Sigmoid colon (tissue), 7 donors: ENCODE data around the gene GPC3. TPM values are rescaled to one million over a fixed set of nuclear protein-coding genes. Genes with fewer than 3 reads are reported as not detected.

Source experiments
- DNase-seq: peaks from one replicate; pipeline ENCODE4 v3.0.0-alpha.2; 2019
- H3K27ac ChIP-seq, 4 donors: fragments of 200-600 bp; sonication (generic); one replicate each; pipeline ENCODE4 v1.5.1; 2016 to 2019; ENCODE audit warnings: mild to moderate bottlenecking in 1 of 4
- H3K27me3 ChIP-seq, 3 donors: fragments of 200-600 bp; sonication (generic); one replicate each; pipeline ENCODE4 v1.5.1; 2019; ENCODE audit warnings: mild to moderate bottlenecking in 1 of 3
- H3K36me3 ChIP-seq, 4 donors: fragments of 200-600 bp; sonication (generic); one replicate each; pipeline ENCODE4 v1.5.1; 2016 to 2019
- H3K4me1 ChIP-seq, 4 donors: fragments of 200-600 bp; sonication (generic); one replicate each; pipeline ENCODE4 v1.5.1; 2017 to 2019
- H3K4me3 ChIP-seq, 4 donors: fragments of 200-600 bp; sonication (generic); one replicate each; pipeline ENCODE4 v1.5.1; 2017 to 2019; ENCODE audit warnings: mild to moderate bottlenecking in 2 of 4, moderate library complexity in 1 of 4
- H3K9me3 ChIP-seq, 4 donors: fragments of 200-600 bp in 3 of 4; sonication (generic) in 3 of 4; one replicate each; pipeline versions ENCODE4 v1.5.1 to v1.6.1; 2013 to 2019
- CTCF ChIP-seq, 4 experiments: fragments of 450-650 bp in 3 of 4; fragments of 200-600 bp in 1 of 4; IDR thresholded peaks; one replicate each; pipeline ENCODE4 v1.5.1; 2016 to 2019; ENCODE audit warnings: antibody characterized with exemption in 4 of 4, mild to moderate bottlenecking in 3 of 4, moderate library complexity in 2 of 4
- EP300 ChIP-seq, 4 donors: sonication (generic); formaldehyde crosslinking; IDR thresholded peaks; one replicate each; pipeline ENCODE4 v1.6.1; 2017; ENCODE audit warnings: antibody characterized with exemption in 4 of 4
- POLR2A ChIP-seq, 2 donors: fragments of 450-650 bp; IDR thresholded peaks; one replicate each; pipeline ENCODE4 v1.6.1; 2016; ENCODE audit warnings: antibody characterized with exemption in 2 of 2, mild to moderate bottlenecking in 2 of 2, moderate library complexity in 2 of 2
- POLR2AphosphoS5 ChIP-seq, 4 donors: sonication (generic); formaldehyde crosslinking; IDR thresholded peaks; one replicate each; pipeline ENCODE4 v1.6.1; 2017; ENCODE audit warnings: antibody characterized with exemption in 4 of 4
- WGBS, 2 donors: extraction: QIAGEN DNeasy Blood & Tissue Kit; methylation state at CpG; one replicate each; pipeline ENCODE4 v1.1.7; 2013; 5-methylcytosine and 5-hydroxymethylcytosine counted together
- intact Hi-C: fragments of 100-400 bp; cut with DNase I; formaldehyde crosslinking; loops from one replicate; pipeline ENCODE4 v1.15.1; 2023
- polyA plus RNA-seq, 3 donors: library from polyadenylated mRNA; stranded (reverse); fragments of 200-250 nt; gene quantifications; one replicate each; pipeline ENCODE4 v1.2.3, GENCODE V29; 2013
- total RNA-seq, 4 donors: library from RNA; depleted of rRNA; stranded (reverse); fragments of >200 nt; gene quantifications; one replicate each; pipeline ENCODE4 v1.1.0, GENCODE V29; 2016
- donor health status: healthy with polysubstance abuse.
- donor health status: Bipolar disorder and iron deficiency.
- donor health status: healthy.

The GPC3 gene
- total and polyA plus RNA-seq, 7 donors = 0.46 to 31.4 (median 2.7) TPM

GRCh38 chrX:133935076-133935475 is 50.3 kb downstream of the GPC3 start:
- Histone ChIP-seq H3K4me3 (no peak overlapping the region), H3K4me1 (no peaks in the 10 kb centered on the region), H3K36me3 (no peaks in the 10 kb centered on the region), H3K27me3 (no peaks in the 10 kb centered on the region), H3K27ac (no peak overlapping the region), H3K9me3 (no peaks in the 10 kb centered on the region)
- intact Hi-C loops = no loop called here
- no peak for TF ChIP-seq POLR2A (IDR thresholded peaks at IDR 0.05)
- TF ChIP-seq CTCF (IDR thresholded peaks at IDR 0.05) = no peak
- no peak for TF ChIP-seq EP300 (IDR thresholded peaks at IDR 0.05)
- no peak for TF ChIP-seq POLR2AphosphoS5 (IDR thresholded peaks at IDR 0.05)
- WGBS, 2 donors = 64 to 72% methylated on average over 4 of the region's 4 CpGs
- DNase-seq = no peak

- H3K9me3 ChIP-seq = no peaks in the 10 kb centered on the region
- H3K4me3 ChIP-seq = no peak overlapping the region
- no peak for DNase-seq
- intact Hi-C loops = no loop called here
- 94 to 95% methylated on average over 2 of the region's 2 CpGs for WGBS, 2 donors
- no peak overlapping the region for H3K27ac ChIP-seq
- no peak for TF ChIP-seq CTCF (IDR thresholded peaks at IDR 0.05)
- no peak for TF ChIP-seq EP300 (IDR thresholded peaks at IDR 0.05)
- no peak for TF ChIP-seq POLR2AphosphoS5 (IDR thresholded peaks at IDR 0.05)
- TF ChIP-seq POLR2A (IDR thresholded peaks at IDR 0.05) = no peak
- H3K36me3 ChIP-seq = no peaks in the 10 kb centered on the region
- H3K4me1 ChIP-seq = no peaks in the 10 kb centered on the region
- no peaks in the 10 kb centered on the region for H3K27me3 ChIP-seq
These were observed 52.1 kb downstream of the GPC3 start for GRCh38 chrX:133933316-133933715.

- Histone ChIP-seq H3K4me1 (no peaks in the 10 kb centered on the region), H3K4me3 (no peak overlapping the region), H3K27ac (no peak overlapping the region), H3K27me3 (no peaks in the 10 kb centered on the region), H3K36me3 (no peaks in the 10 kb centered on the region), H3K9me3 (no peaks in the 10 kb centered on the region)
- intact Hi-C loops = no loop called here
- WGBS, 2 donors = 90% methylated on average over 2 of the region's 2 CpGs
- no peak for TF ChIP-seq POLR2AphosphoS5 (IDR thresholded peaks at IDR 0.05)
- TF ChIP-seq CTCF (IDR thresholded peaks at IDR 0.05) = no peak
- no peak for TF ChIP-seq POLR2A (IDR thresholded peaks at IDR 0.05)
- TF ChIP-seq EP300 (IDR thresholded peaks at IDR 0.05) = no peak
- no peak for DNase-seq
These were observed 55.4 kb downstream of the GPC3 start for GRCh38 chrX:133929836-133930464.

- H3K4me3 ChIP-seq = no peak overlapping the region
- 86 to 97% methylated on average over 1 of the region's 1 CpG for WGBS, 2 donors
- intact Hi-C loops = no loop called here
These were observed 57.0 kb downstream of the GPC3 start for GRCh38 chrX:133928365-133928764.

More at GRCh38 chrX:133928365-133928764, 57.0 kb downstream of the GPC3 start:
- no peak overlapping the region for H3K27ac ChIP-seq
- DNase-seq = no peak
- H3K27me3 ChIP-seq = no peaks in the 10 kb centered on the region
- H3K36me3 ChIP-seq = no peaks in the 10 kb centered on the region
- TF ChIP-seq POLR2A (IDR thresholded peaks at IDR 0.05) (no peak), EP300 (IDR thresholded peaks at IDR 0.05) (no peak), CTCF (IDR thresholded peaks at IDR 0.05) (no peak), POLR2AphosphoS5 (IDR thresholded peaks at IDR 0.05) (no peak)
- no peaks in the 10 kb centered on the region for H3K4me1 ChIP-seq
- no peaks in the 10 kb centered on the region for H3K9me3 ChIP-seq
